Neural cell (in vitro differentiated cells): ENCODE results near the gene GBE1. TPM values are rescaled to one million over a fixed set of nuclear protein-coding genes. Genes with fewer than 3 reads are reported as not detected.

Experiments
- H2AFZ ChIP-seq: fragments of 200-600, 300-800 bp; sonication (generic), shearing (Covaris generic); 2 replicates; pipeline ENCODE4 v1.6.0; 2014; ENCODE audit warnings: low read depth, mild to moderate bottlenecking, antibody characterized with exemption, low read length, moderate library complexity
- H3F3A ChIP-seq: fragments of 200-600 bp; shearing (Covaris generic); 2 replicates; pipeline ENCODE4 v1.6.1; 2016; ENCODE audit warnings: mild to moderate bottlenecking, moderate library complexity, mixed read lengths, antibody characterized with exemption, low read length; ENCODE audit not compliant: insufficient read depth, poor library complexity, severe bottlenecking
- H3K27ac ChIP-seq: fragments of 200-600, 300-800 bp; sonication (generic), shearing (Covaris generic); 2 replicates; pipeline ENCODE4 v1.5.1; 2014; ENCODE audit warnings: mild to moderate bottlenecking, low read length, moderate library complexity
- H3K27me3 ChIP-seq: fragments of 300-800, 200-600 bp; sonication (generic), shearing (Covaris generic); 2 replicates; pipeline ENCODE4 v1.6.0; 2014; ENCODE audit warnings: mild to moderate bottlenecking, low read depth, low read length, moderate library complexity; ENCODE audit not compliant: insufficient read depth
- H3K36me3 ChIP-seq: fragments of 300-800, 200-600 bp; sonication (generic), shearing (Covaris generic); 2 replicates; pipeline ENCODE4 v1.5.1; 2014; ENCODE audit warnings: mild to moderate bottlenecking, antibody characterized with exemption, low read length, moderate library complexity; ENCODE audit not compliant: insufficient read depth
- H3K4me2 ChIP-seq: fragments of 300-800, 200-600 bp; sonication (generic), shearing (Covaris generic); 2 replicates; pipeline ENCODE4 v1.6.0; 2014; ENCODE audit warnings: mild to moderate bottlenecking, low read length
- H3K4me3 ChIP-seq: fragments of 300-800, 200-600 bp; sonication (generic), shearing (Covaris generic); 2 replicates; pipeline ENCODE4 v1.5.1; 2014; ENCODE audit warnings: mild to moderate bottlenecking, low read length, moderate library complexity
- H3K79me2 ChIP-seq: fragments of 200-600 bp; shearing (Covaris generic); replicated peaks from 2 replicates; pipeline ENCODE4 v1.6.0; 2014; ENCODE audit warnings: mild to moderate bottlenecking, low read length, moderate library complexity; ENCODE audit not compliant: insufficient read depth
- H3K9ac ChIP-seq: fragments of 300-800, 200-600 bp; sonication (generic), shearing (Covaris generic); 2 replicates; pipeline ENCODE4 v1.6.1; 2016; ENCODE audit warnings: mild to moderate bottlenecking, low read length, mixed read lengths
- H3K9me2 ChIP-seq: fragments of 200-600 bp; shearing (Covaris generic); 2 replicates; pipeline ENCODE4 v1.6.1; 2016; ENCODE audit warnings: mild to moderate bottlenecking, low read length, mixed read lengths; ENCODE audit not compliant: insufficient read depth
- H3K9me3 ChIP-seq: fragments of 200-600, 300-800 bp; sonication (generic), shearing (Covaris generic); 2 replicates; pipeline ENCODE4 v1.6.1; 2016; ENCODE audit warnings: mild to moderate bottlenecking, mixed run types, low read length, moderate library complexity, mixed read lengths
- H4K20me1 ChIP-seq: fragments of 200-600 bp; shearing (Covaris generic); 2 replicates; pipeline ENCODE4 v1.6.1; 2016; ENCODE audit warnings: mild to moderate bottlenecking, mixed run types; ENCODE audit not compliant: insufficient read depth
- EP300 ChIP-seq: fragments of 450-650 bp; conservative IDR thresholded peaks from 2 replicates; pipeline ENCODE4 v1.6.1; 2014; ENCODE audit warnings: antibody characterized with exemption, mild to moderate bottlenecking, moderate library complexity; ENCODE audit not compliant: poor library complexity, severe bottlenecking
- EZH2 ChIP-seq: fragments of 200-600, 300-800 bp; shearing (Covaris generic), sonication (generic); IDR thresholded peaks from 2 replicates; pipeline ENCODE4 v1.6.1; 2014; ENCODE audit warnings: antibody characterized with exemption, low read length, borderline replicate concordance, mild to moderate bottlenecking; ENCODE audit not compliant: insufficient read depth, poor library complexity, severe bottlenecking
- MXI1 ChIP-seq: fragments of 450-650 bp; conservative IDR thresholded peaks from 2 replicates; pipeline ENCODE4 v1.6.1; 2014; ENCODE audit warnings: antibody characterized with exemption, mild to moderate bottlenecking; ENCODE audit not compliant: poor library complexity, severe bottlenecking
- POLR2AphosphoS5 ChIP-seq: IDR thresholded peaks from 2 replicates; pipeline ENCODE4 v1.6.1; 2012
- RAD21 ChIP-seq: fragments of 450-650 bp; conservative IDR thresholded peaks from 2 replicates; pipeline ENCODE4 v1.6.1; 2014; ENCODE audit warnings: antibody characterized with exemption, mild to moderate bottlenecking, moderate library complexity
- SMC3 ChIP-seq: fragments of 450-650 bp; conservative IDR thresholded peaks from 2 replicates; pipeline ENCODE4 v1.6.1; 2014; ENCODE audit warnings: antibody characterized with exemption, mild to moderate bottlenecking, moderate library complexity; ENCODE audit not compliant: poor library complexity
- TAF1 ChIP-seq: IDR thresholded peaks from 2 replicates; pipeline ENCODE4 v1.6.1; 2012; ENCODE audit warnings: low read depth
- polyA plus RNA-seq: library from polyadenylated mRNA; depleted of rRNA; stranded (reverse); fragments of >200 nt; gene quantifications from 2 replicates; pipeline ENCODE4 v1.2.3, GENCODE V29; 2014
- TF ChIP-seq, protein P1 (sequence below): IDR thresholded peaks from 2 replicates; pipeline ENCODE4 v1.6.1; 2012; ENCODE audit warnings: borderline replicate concordance
- TF ChIP-seq, protein P2 (sequence below): fragments of 450-650 bp; IDR thresholded peaks from 2 replicates; pipeline ENCODE4 v1.5.1; 2014; ENCODE audit warnings: antibody characterized with exemption, mild to moderate bottlenecking, moderate library complexity; ENCODE audit not compliant: poor library complexity, severe bottlenecking

GBE1 gene
- polyA plus RNA-seq, 1 donor from 2014 or later: 2.4 TPM

DNA sequence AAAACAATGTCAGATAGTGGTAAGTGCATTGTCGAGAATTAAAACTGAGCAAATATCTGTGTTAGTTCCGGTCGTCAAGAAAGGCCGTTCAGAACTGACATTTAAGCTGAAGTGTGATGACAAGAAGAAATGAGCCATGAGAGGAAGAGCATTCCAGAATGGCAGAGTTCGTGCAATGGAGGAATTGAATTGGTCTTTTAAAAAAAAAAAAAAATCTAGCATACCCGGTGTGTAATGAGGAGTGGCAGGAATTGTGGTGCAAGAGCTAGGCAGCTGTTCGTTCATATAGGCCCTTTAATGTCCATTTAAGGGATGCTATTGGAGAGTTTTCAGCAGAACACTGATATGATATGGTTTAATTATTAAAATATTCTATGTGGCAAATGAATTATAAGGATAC is 2.6 kb upstream of the GBE1 start:
- H3K4me3 ChIP-seq: no peak overlapping the region
- no peaks in the 10 kb centered on the region for H3K27me3 ChIP-seq
- H3K9ac ChIP-seq: no peak overlapping the region
- no peaks in the 10 kb centered on the region for H3K79me2 ChIP-seq
- no peak for TF ChIP-seq RAD21
- TF ChIP-seq MXI1: no peak
- TF ChIP-seq SMC3: no peak
- no peaks in the 10 kb centered on the region for H3K9me2 ChIP-seq
- no peak overlapping the region for H2AFZ ChIP-seq
- H3F3A ChIP-seq: no peaks in the 10 kb centered on the region
- H4K20me1 ChIP-seq: no peaks in the 10 kb centered on the region
- no peak overlapping the region for H3K27ac ChIP-seq
- no peaks in the 10 kb centered on the region for H3K36me3 ChIP-seq
- no peaks in the 10 kb centered on the region for H3K9me3 ChIP-seq
- H3K4me2 ChIP-seq: no peak overlapping the region

DNA sequence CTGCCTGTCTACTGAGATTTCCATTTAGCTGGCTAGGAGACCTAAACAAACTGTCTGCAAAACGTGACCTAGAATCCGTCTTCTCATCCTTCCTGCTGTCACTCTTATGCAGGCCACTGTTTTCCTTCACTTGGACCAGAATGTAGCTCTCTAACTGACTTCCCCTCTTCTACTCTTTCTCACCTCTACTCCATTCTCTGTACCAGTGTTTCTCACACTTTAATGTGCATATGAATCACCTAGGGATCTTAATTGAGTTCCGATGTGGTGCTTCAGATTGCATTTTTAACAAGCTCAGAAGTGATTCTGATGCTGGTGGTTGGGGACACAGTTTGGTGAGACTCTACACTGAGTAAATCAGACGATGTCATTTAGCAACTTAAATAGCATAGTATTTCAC is 1.6 kb upstream of the GBE1 start:
- no peaks in the 10 kb centered on the region for H3F3A ChIP-seq
- H3K4me2 ChIP-seq: no peak overlapping the region
- H3K27me3 ChIP-seq: no peaks in the 10 kb centered on the region
- no peaks in the 10 kb centered on the region for H3K9me2 ChIP-seq
- TF ChIP-seq TAF1 (no peak), MXI1 (no peak), SMC3 (no peak)
- TF ChIP-seq, protein P1, sequence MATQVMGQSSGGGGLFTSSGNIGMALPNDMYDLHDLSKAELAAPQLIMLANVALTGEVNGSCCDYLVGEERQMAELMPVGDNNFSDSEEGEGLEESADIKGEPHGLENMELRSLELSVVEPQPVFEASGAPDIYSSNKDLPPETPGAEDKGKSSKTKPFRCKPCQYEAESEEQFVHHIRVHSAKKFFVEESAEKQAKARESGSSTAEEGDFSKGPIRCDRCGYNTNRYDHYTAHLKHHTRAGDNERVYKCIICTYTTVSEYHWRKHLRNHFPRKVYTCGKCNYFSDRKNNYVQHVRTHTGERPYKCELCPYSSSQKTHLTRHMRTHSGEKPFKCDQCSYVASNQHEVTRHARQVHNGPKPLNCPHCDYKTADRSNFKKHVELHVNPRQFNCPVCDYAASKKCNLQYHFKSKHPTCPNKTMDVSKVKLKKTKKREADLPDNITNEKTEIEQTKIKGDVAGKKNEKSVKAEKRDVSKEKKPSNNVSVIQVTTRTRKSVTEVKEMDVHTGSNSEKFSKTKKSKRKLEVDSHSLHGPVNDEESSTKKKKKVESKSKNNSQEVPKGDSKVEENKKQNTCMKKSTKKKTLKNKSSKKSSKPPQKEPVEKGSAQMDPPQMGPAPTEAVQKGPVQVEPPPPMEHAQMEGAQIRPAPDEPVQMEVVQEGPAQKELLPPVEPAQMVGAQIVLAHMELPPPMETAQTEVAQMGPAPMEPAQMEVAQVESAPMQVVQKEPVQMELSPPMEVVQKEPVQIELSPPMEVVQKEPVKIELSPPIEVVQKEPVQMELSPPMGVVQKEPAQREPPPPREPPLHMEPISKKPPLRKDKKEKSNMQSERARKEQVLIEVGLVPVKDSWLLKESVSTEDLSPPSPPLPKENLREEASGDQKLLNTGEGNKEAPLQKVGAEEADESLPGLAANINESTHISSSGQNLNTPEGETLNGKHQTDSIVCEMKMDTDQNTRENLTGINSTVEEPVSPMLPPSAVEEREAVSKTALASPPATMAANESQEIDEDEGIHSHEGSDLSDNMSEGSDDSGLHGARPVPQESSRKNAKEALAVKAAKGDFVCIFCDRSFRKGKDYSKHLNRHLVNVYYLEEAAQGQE: no peak
- H3K4me3 ChIP-seq: no peak overlapping the region
- H2AFZ ChIP-seq: no peak overlapping the region
- H3K9me3 ChIP-seq: no peaks in the 10 kb centered on the region
- H3K79me2 ChIP-seq: no peaks in the 10 kb centered on the region
- H4K20me1 ChIP-seq: no peaks in the 10 kb centered on the region
- H3K9ac ChIP-seq: no peak overlapping the region
- no peaks in the 10 kb centered on the region for H3K36me3 ChIP-seq
- H3K27ac ChIP-seq: no peak overlapping the region

DNA sequence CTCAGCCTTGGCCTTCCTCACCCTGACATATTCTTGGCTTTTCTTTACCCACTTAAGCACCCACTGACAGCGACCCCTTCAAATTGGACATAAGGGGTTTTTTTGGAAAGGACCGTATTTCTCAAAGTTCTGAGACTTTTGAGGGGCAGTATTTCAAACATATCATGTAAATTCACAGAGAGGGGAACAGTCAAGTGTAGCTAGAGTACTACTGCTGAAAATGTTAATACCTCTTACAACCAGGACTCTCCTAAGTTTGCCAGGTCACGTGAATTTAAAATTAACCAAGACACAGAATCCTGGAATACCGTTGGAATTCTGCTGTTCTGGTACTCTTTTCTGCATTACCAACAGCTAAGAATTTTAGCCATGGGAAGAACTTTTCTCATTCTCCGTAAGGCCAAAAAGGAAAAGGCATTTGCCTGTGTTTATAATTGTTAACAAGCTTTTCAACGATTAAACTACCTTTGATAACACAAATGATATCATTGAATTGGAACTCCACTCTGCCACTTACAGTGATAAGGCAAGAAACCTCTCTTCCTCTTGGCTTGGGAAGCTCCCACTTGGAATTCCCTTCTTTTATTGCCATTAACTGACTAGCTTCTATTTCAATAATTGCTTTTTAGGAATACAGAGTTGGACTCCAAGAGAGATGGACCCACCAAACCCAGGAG is 597 bp upstream of the GBE1 start:
- H4K20me1 ChIP-seq: no peaks in the 10 kb centered on the region
- H3K27ac ChIP-seq: peak overlapping the region; percentile 79
- H3K79me2 ChIP-seq: no peaks in the 10 kb centered on the region
- peak overlapping the region; percentile 83 for H3K9ac ChIP-seq
- TF ChIP-seq, protein P2, sequence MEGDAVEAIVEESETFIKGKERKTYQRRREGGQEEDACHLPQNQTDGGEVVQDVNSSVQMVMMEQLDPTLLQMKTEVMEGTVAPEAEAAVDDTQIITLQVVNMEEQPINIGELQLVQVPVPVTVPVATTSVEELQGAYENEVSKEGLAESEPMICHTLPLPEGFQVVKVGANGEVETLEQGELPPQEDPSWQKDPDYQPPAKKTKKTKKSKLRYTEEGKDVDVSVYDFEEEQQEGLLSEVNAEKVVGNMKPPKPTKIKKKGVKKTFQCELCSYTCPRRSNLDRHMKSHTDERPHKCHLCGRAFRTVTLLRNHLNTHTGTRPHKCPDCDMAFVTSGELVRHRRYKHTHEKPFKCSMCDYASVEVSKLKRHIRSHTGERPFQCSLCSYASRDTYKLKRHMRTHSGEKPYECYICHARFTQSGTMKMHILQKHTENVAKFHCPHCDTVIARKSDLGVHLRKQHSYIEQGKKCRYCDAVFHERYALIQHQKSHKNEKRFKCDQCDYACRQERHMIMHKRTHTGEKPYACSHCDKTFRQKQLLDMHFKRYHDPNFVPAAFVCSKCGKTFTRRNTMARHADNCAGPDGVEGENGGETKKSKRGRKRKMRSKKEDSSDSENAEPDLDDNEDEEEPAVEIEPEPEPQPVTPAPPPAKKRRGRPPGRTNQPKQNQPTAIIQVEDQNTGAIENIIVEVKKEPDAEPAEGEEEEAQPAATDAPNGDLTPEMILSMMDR: no peak
- no peak for TF ChIP-seq EZH2
- no peak for TF ChIP-seq MXI1
- no peak for TF ChIP-seq POLR2AphosphoS5
- TF ChIP-seq EP300: no peak
- TF ChIP-seq SMC3: no peak
- TF ChIP-seq, protein P1: no peak
- no peak for TF ChIP-seq TAF1
- TF ChIP-seq RAD21: no peak
- no peaks in the 10 kb centered on the region for H3K36me3 ChIP-seq
- H3K9me2 ChIP-seq: no peaks in the 10 kb centered on the region
- no peaks in the 10 kb centered on the region for H3K9me3 ChIP-seq
- no peak overlapping the region for H3K4me2 ChIP-seq
- H3F3A ChIP-seq: no peaks in the 10 kb centered on the region
- H2AFZ ChIP-seq: peak overlapping the region; percentile 92
- no peaks in the 10 kb centered on the region for H3K27me3 ChIP-seq
- peak overlapping the region; percentile 87 for H3K4me3 ChIP-seq
